ENCODE results near the gene TAOK1.
"Not testable (repeated sequence)": the region's sequence is repeated elsewhere in the genome, so short reads cannot be mapped to it uniquely, and the experiment has no call there.

Gene TAOK1

GRCh38 chr17:29557085-29557738 lies 167.0 kb downstream of the TAOK1 start:
- H3K4me3 ChIP-seq (ENCODE audit: low read length): no peak overlapping the region
- no peaks in the 10 kb centered on the region for H3K4me1 ChIP-seq (ENCODE audit: control insufficient read depth, low read depth, low read length)
- no peaks in the 10 kb centered on the region for H3K27me3 ChIP-seq (ENCODE audit: control insufficient read depth, insufficient read depth, low read length)
- H3K9me3 ChIP-seq (ENCODE audit: control insufficient read depth, low read depth, low read length): no peaks in the 10 kb centered on the region
- H3K9ac ChIP-seq (ENCODE audit: low read length): no peak overlapping the region
- H3K27ac ChIP-seq (ENCODE audit: low read length): no peak overlapping the region
- H3K36me3 ChIP-seq (ENCODE audit: control insufficient read depth, low read depth, low read length): no peaks in the 10 kb centered on the region

GRCh38 chr17:29557739-29558116 lies 167.6 kb downstream of the TAOK1 start:
- Histone ChIP-seq H3K27ac (ENCODE audit: low read length) (no peak overlapping the region), H3K4me3 (ENCODE audit: low read length) (no peak overlapping the region), H3K9me3 (ENCODE audit: control insufficient read depth, low read depth, low read length) (no peaks in the 10 kb centered on the region), H3K27me3 (ENCODE audit: control insufficient read depth, insufficient read depth, low read length) (no peaks in the 10 kb centered on the region), H3K4me1 (ENCODE audit: control insufficient read depth, low read depth, low read length) (no peaks in the 10 kb centered on the region), H3K36me3 (ENCODE audit: control insufficient read depth, low read depth, low read length) (no peaks in the 10 kb centered on the region), H3K9ac (ENCODE audit: low read length) (no peak overlapping the region)

GRCh38 chr17:29558139-29558538 lies 168.0 kb downstream of the TAOK1 start:
- not testable (repeated sequence) for H3K36me3 ChIP-seq (ENCODE audit: control insufficient read depth, low read depth, low read length); H3K4me3 ChIP-seq (ENCODE audit: low read length); H3K9me3 ChIP-seq (ENCODE audit: control insufficient read depth, low read depth, low read length); H3K27ac ChIP-seq (ENCODE audit: low read length); H3K9ac ChIP-seq (ENCODE audit: low read length); H3K27me3 ChIP-seq (ENCODE audit: control insufficient read depth, insufficient read depth, low read length); H3K4me1 ChIP-seq (ENCODE audit: control insufficient read depth, low read depth, low read length)

- no peak overlapping the region for H3K4me3 ChIP-seq (ENCODE audit: low read length)
- H3K27ac ChIP-seq (ENCODE audit: low read length): no peak overlapping the region
- H3K9ac ChIP-seq (ENCODE audit: low read length): no peak overlapping the region
These were observed 169.5 kb downstream of the TAOK1 start for GRCh38 chr17:29559640-29560039.

GRCh38 chr17:29560316-29560715 lies 170.2 kb downstream of the TAOK1 start:
- no peaks in the 10 kb centered on the region for H3K9me3 ChIP-seq (ENCODE audit: control insufficient read depth, low read depth, low read length)
- H3K4me1 ChIP-seq (ENCODE audit: control insufficient read depth, low read depth, low read length): no peaks in the 10 kb centered on the region
- peaks cover 15% of the 10 kb centered on the region for H3K27me3 ChIP-seq (ENCODE audit: control insufficient read depth, insufficient read depth, low read length)
- no peak overlapping the region for H3K4me3 ChIP-seq (ENCODE audit: low read length)
- no peak overlapping the region for H3K9ac ChIP-seq (ENCODE audit: low read length)
- H3K36me3 ChIP-seq (ENCODE audit: control insufficient read depth, low read depth, low read length): no peaks in the 10 kb centered on the region
- no peak overlapping the region for H3K27ac ChIP-seq (ENCODE audit: low read length)

More at GRCh38 chr17:29559640-29560039, 169.5 kb downstream of the TAOK1 start:
- Histone ChIP-seq H3K36me3 (ENCODE audit: control insufficient read depth, low read depth, low read length) (no peaks in the 10 kb centered on the region), H3K9me3 (ENCODE audit: control insufficient read depth, low read depth, low read length) (no peaks in the 10 kb centered on the region), H3K27me3 (ENCODE audit: control insufficient read depth, insufficient read depth, low read length) (peaks cover 8% of the 10 kb centered on the region), H3K4me1 (ENCODE audit: control insufficient read depth, low read depth, low read length) (no peaks in the 10 kb centered on the region)

GRCh38 chr17:29561554-29562517 lies 171.7 kb downstream of the TAOK1 start:
- H3K4me1 ChIP-seq (ENCODE audit: control insufficient read depth, low read depth, low read length): peaks cover 6% of the 10 kb centered on the region
- H3K9ac ChIP-seq (ENCODE audit: low read length): no peak overlapping the region
- H3K27me3 ChIP-seq (ENCODE audit: control insufficient read depth, insufficient read depth, low read length): peaks cover 30% of the 10 kb centered on the region
- no peaks in the 10 kb centered on the region for H3K9me3 ChIP-seq (ENCODE audit: control insufficient read depth, low read depth, low read length)
- H3K27ac ChIP-seq (ENCODE audit: low read length): no peak overlapping the region
- H3K36me3 ChIP-seq (ENCODE audit: control insufficient read depth, low read depth, low read length): no peaks in the 10 kb centered on the region
- no peak overlapping the region for H3K4me3 ChIP-seq (ENCODE audit: low read length)

GRCh38 chr17:29562615-29563014 lies 172.5 kb downstream of the TAOK1 start:
- Histone ChIP-seq H3K4me1 (ENCODE audit: control insufficient read depth, low read depth, low read length) (peaks cover 6% of the 10 kb centered on the region), H3K27ac (ENCODE audit: low read length) (no peak overlapping the region), H3K4me3 (ENCODE audit: low read length) (no peak overlapping the region), H3K36me3 (ENCODE audit: control insufficient read depth, low read depth, low read length) (no peaks in the 10 kb centered on the region), H3K9me3 (ENCODE audit: control insufficient read depth, low read depth, low read length) (no peaks in the 10 kb centered on the region), H3K27me3 (ENCODE audit: control insufficient read depth, insufficient read depth, low read length) (peaks cover 37% of the 10 kb centered on the region), H3K9ac (ENCODE audit: low read length) (no peak overlapping the region)

GRCh38 chr17:29563816-29564215 lies 173.7 kb downstream of the TAOK1 start:
- H3K36me3 ChIP-seq (ENCODE audit: control insufficient read depth, low read depth, low read length): no peaks in the 10 kb centered on the region
- no peak overlapping the region for H3K4me3 ChIP-seq (ENCODE audit: low read length)
- H3K9me3 ChIP-seq (ENCODE audit: control insufficient read depth, low read depth, low read length): no peaks in the 10 kb centered on the region
- H3K27me3 ChIP-seq (ENCODE audit: control insufficient read depth, insufficient read depth, low read length): peaks cover 44% of the 10 kb centered on the region
- H3K27ac ChIP-seq (ENCODE audit: low read length): no peak overlapping the region
- H3K9ac ChIP-seq (ENCODE audit: low read length): no peak overlapping the region
- peaks cover 6% of the 10 kb centered on the region for H3K4me1 ChIP-seq (ENCODE audit: control insufficient read depth, low read depth, low read length)

- no peaks in the 10 kb centered on the region for H3K36me3 ChIP-seq (ENCODE audit: control insufficient read depth, low read depth, low read length)
- H3K9me3 ChIP-seq (ENCODE audit: control insufficient read depth, low read depth, low read length): no peaks in the 10 kb centered on the region
- no peak overlapping the region for H3K27ac ChIP-seq (ENCODE audit: low read length)
- no peak overlapping the region for H3K9ac ChIP-seq (ENCODE audit: low read length)
- H3K4me3 ChIP-seq (ENCODE audit: low read length): peak overlapping the region; percentile 44
- peaks cover 52% of the 10 kb centered on the region for H3K27me3 ChIP-seq (ENCODE audit: control insufficient read depth, insufficient read depth, low read length)
- H3K4me1 ChIP-seq (ENCODE audit: control insufficient read depth, low read depth, low read length): peaks cover 9% of the 10 kb centered on the region
These were observed 175.7 kb downstream of the TAOK1 start for GRCh38 chr17:29565643-29566472.

- Histone ChIP-seq H3K4me3 (ENCODE audit: low read length) (peak within 1 kb of the TSS; percentile 75), H3K36me3 (ENCODE audit: control insufficient read depth, low read depth, low read length) (no peaks in the 10 kb centered on the region), H3K9me3 (ENCODE audit: control insufficient read depth, low read depth, low read length) (no peaks in the 10 kb centered on the region), H3K4me1 (ENCODE audit: control insufficient read depth, low read depth, low read length) (peaks cover 9% of the 10 kb centered on the region), H3K9ac (ENCODE audit: low read length) (no peak within 1 kb of the TSS), H3K27ac (ENCODE audit: low read length) (no peak within 1 kb of the TSS), H3K27me3 (ENCODE audit: control insufficient read depth, insufficient read depth, low read length) (peaks cover 56% of the 10 kb centered on the region)
These were observed 176.5 kb downstream of the TAOK1 start, which contains the start of gene ABHD15 for GRCh38 chr17:29566473-29567303. Gene ABHD15 (minus strand): TSS chr17:29567037. CDS start chr17:29566966, 71 bp downstream.

GRCh38 chr17:29567304-29567553 lies 177.1 kb downstream of the TAOK1 start:
- H3K9ac ChIP-seq (ENCODE audit: low read length): no peak overlapping the region

More at GRCh38 chr17:29567304-29567553, 177.1 kb downstream of the TAOK1 start:
- Histone ChIP-seq H3K4me3 (ENCODE audit: low read length) (peak overlapping the region; percentile 75), H3K27ac (ENCODE audit: low read length) (no peak overlapping the region), H3K4me1 (ENCODE audit: control insufficient read depth, low read depth, low read length) (peaks cover 9% of the 10 kb centered on the region), H3K9me3 (ENCODE audit: control insufficient read depth, low read depth, low read length) (no peaks in the 10 kb centered on the region), H3K36me3 (ENCODE audit: control insufficient read depth, low read depth, low read length) (no peaks in the 10 kb centered on the region), H3K27me3 (ENCODE audit: control insufficient read depth, insufficient read depth, low read length) (peaks cover 61% of the 10 kb centered on the region)
